Measurements from ENCODE around the gene PML. TPM values are rescaled to one million over a fixed set of nuclear protein-coding genes. Genes with fewer than 3 reads are reported as not detected.
"Not testable (repeated sequence)": the region's sequence is repeated elsewhere in the genome, so short reads cannot be mapped to it uniquely, and the experiment has no call there.

The PML gene
- total and polyA plus RNA-seq, 9 donors = 20.7 to 60.8 (median 49.4) TPM

DNA sequence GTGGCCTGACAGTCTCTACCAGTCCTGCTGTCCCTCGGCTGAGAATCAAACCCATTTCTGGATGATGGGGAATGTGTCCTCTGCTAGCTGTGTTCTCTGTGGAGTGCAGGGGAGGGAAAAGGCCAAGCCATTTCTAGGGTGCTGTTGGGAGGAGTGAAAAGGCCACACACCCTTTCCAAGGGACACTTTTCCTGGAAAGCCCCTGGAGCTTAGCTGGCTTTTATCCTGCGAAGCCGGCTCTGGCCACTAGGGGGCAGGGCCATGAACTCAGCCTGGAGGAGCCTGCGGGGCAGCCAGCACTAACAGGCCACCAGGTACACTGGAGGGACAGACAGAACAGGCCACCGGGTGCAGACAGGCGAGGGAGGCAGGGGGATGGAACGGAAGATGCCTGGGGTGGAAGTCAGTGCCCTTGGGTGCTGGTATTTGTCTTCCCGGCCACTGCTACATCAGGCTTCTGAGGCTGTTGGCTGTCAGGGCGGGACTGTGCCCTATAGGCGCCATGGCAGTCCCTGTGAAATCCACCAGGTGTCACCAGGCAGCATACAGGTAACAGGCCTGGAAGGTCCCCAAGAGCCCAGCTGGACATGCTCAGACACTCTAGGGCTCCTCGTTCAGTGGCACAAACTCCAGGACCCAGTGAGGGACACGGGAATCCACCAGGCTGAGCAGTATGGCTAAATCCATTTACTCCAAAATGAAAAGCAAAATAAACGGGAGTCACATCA lies 71.3 kb downstream of the PML start:
- peak in 2 of 5 donors; percentile 60 to 67 for DNase-seq
- TF ChIP-seq, protein P1, sequence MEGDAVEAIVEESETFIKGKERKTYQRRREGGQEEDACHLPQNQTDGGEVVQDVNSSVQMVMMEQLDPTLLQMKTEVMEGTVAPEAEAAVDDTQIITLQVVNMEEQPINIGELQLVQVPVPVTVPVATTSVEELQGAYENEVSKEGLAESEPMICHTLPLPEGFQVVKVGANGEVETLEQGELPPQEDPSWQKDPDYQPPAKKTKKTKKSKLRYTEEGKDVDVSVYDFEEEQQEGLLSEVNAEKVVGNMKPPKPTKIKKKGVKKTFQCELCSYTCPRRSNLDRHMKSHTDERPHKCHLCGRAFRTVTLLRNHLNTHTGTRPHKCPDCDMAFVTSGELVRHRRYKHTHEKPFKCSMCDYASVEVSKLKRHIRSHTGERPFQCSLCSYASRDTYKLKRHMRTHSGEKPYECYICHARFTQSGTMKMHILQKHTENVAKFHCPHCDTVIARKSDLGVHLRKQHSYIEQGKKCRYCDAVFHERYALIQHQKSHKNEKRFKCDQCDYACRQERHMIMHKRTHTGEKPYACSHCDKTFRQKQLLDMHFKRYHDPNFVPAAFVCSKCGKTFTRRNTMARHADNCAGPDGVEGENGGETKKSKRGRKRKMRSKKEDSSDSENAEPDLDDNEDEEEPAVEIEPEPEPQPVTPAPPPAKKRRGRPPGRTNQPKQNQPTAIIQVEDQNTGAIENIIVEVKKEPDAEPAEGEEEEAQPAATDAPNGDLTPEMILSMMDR (IDR thresholded peaks at IDR 0.05) = peak; percentile 14 to 26 (median 21)
- H3K4me1 ChIP-seq (ENCODE audit: insufficient read depth); H3K27ac ChIP-seq; intact Hi-C loops (cut with DNase I); H3K36me3 ChIP-seq; H3K27me3 ChIP-seq; H3K4me3 ChIP-seq; H3K9me3 ChIP-seq: not testable (repeated sequence)
- WGBS, 3 donors = 22 to 28% (median 28%) methylated on average over 4 to 7 of the region's 13 CpGs

DNA sequence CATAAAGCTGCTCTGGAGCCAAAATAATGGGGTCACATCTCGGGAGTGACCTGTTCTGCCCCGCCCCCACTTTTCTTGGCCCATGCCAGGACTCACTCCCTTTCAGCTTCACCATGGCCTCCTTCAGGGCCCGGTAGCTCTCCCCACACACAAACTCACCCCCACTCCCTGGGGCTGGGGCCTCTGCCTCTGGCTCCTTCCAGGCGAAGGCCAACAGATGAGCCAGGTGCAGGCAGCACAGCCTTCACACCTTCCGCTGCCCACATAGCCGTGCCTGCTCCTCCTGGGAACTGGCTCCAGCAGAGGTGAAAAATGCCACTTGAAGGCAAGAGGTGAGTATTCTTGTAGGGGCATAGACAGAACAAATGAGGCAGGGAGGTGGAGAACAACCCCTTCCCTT lies 77.1 kb downstream of the PML start:
- H3K36me3 ChIP-seq; H3K4me3 ChIP-seq; H3K27me3 ChIP-seq; H3K9me3 ChIP-seq; intact Hi-C loops (cut with DNase I); H3K27ac ChIP-seq; H3K4me1 ChIP-seq (ENCODE audit: insufficient read depth): not testable (repeated sequence)
- DNase-seq = peak in 1 of 5 donors; percentile 21
- 73 to 81% (median 77%) methylated on average over 4 of the region's 6 CpGs for WGBS, 3 donors

DNA sequence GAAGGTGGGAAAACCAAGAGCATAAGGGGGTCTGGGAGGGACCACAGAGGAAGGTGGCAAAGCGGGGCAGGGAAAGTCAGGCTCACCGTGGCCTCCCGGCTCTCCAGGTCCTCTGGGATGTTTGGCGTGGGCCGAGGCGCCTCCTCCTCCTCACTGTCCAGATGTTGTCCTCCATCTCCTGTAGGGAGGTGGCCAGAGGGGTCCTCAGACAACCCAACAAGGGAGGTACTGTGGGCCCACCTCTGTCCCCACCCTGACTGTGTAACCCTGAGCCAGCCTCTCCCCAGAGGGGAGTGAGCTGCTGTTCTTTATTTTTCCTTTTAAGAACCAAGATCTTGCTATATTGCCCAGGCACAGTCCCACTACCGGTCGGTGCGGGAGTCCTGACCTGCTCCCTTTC lies 77.6 kb downstream of the PML start:
- H3K27ac ChIP-seq; intact Hi-C loops (cut with DNase I); H3K4me1 ChIP-seq (ENCODE audit: insufficient read depth); H3K4me3 ChIP-seq; H3K36me3 ChIP-seq; H3K9me3 ChIP-seq; H3K27me3 ChIP-seq: not testable (repeated sequence)
- 61 to 81% (median 76%) methylated on average over 2 to 6 of the region's 9 CpGs for WGBS, 3 donors
- peak in 1 of 5 donors; percentile 14 for DNase-seq

DNA sequence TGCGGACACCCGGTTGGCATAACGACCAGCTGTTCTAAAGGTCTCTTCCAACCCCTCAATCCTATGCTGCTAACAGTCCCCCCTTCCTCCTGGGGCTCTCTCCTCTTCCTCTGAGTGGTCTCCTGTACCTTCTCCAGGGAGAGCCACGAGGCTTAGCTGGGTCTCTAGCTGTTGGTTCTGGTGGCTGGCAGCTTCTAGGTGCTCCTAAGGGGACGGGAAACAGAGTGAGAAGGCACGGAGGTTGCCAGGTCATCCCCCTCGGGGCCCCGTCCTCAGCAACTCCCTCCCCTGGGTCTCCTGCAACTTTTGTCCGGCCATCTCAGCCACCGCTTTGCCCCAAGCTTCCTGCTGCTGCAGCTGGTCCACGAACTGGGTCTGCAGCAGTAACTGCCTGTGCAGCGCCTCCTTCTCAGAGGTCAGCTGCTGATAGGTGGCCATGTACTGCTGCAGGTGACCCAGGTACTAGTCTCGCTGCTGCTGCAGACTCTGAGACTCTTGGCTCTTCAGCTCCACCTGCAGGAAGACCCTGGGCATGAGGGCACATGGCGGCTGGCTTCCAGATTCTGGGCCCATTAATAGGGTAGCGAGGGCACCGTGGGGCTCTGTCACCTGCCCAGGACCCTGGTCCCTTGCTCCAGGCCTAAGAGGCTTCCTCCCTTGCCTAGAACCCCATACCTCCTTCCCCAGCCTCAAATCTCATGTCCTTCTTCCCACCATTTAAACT lies 78.3 kb downstream of the PML start:
- H3K4me3 ChIP-seq; H3K36me3 ChIP-seq; H3K4me1 ChIP-seq (ENCODE audit: insufficient read depth); H3K27me3 ChIP-seq; H3K27ac ChIP-seq; H3K9me3 ChIP-seq; intact Hi-C loops (cut with DNase I): not testable (repeated sequence)
- DNase-seq = peak in 1 of 5 donors; percentile 19
- WGBS, 3 donors = 43 to 57% (median 53%) methylated on average over 8 to 9 of the region's 16 CpGs

DNA sequence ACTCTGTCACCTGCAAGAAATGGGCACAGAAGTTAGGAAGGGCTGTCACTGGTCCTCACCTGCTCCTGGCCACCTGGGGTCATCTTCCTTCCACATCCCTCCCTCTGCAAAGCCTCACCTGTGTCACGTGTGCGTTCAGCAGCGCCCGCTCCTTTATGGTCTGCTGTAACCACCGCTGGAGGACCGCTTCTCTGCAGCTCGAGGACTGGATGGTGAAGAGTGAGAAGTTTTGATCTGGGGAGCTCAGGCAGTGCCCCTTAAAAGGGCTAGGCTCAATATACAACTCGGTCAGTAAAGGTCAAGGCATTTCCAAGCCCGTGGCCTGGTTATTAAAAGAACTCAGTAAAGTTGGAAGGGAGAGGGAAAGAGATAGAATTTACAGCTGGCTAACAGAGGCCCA lies 81.3 kb downstream of the PML start:
- intact Hi-C loops (cut with DNase I); H3K27me3 ChIP-seq; H3K27ac ChIP-seq; H3K4me3 ChIP-seq; H3K9me3 ChIP-seq; H3K4me1 ChIP-seq (ENCODE audit: insufficient read depth); H3K36me3 ChIP-seq: not testable (repeated sequence)
- peak in 1 of 5 donors; percentile 4 for DNase-seq
- WGBS, 3 donors = 72 to 82% (median 74%) methylated on average over 8 to 9 of the region's 9 CpGs

DNA sequence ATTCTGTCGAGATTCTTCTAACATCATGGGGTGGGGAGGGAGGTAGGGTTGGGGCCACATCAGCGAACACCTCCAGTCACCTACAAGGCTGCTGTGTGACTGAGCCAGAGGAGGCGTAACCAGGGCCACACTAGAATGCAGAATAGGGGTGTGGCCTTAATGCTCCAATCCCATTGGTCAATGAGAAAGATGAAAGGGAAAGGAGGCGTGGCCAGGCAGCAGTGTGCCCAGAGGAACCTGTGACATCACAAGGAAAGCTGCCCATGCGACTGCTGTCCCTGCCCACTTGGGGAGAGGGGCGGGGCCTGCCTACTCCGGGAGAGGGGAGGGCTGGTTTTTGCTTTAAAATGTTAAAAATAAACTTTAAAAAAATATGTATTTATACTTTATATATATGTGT lies 87.9 kb downstream of the PML start, which contains the start of gene GOLGA6A:
TSS of gene GOLGA6A (minus strand) at position 101 of the 400 bp plus-strand sequence. CDS start at position 60, 41 bp downstream.
- H3K27me3 ChIP-seq; DNase-seq; H3K27ac ChIP-seq; H3K4me1 ChIP-seq (ENCODE audit: insufficient read depth); intact Hi-C loops (cut with DNase I); H3K4me3 ChIP-seq; H3K9me3 ChIP-seq; H3K36me3 ChIP-seq: not testable (repeated sequence)
- WGBS, 3 donors = no CpG with 5 or more reads among the region's 7 CpGs

DNA sequence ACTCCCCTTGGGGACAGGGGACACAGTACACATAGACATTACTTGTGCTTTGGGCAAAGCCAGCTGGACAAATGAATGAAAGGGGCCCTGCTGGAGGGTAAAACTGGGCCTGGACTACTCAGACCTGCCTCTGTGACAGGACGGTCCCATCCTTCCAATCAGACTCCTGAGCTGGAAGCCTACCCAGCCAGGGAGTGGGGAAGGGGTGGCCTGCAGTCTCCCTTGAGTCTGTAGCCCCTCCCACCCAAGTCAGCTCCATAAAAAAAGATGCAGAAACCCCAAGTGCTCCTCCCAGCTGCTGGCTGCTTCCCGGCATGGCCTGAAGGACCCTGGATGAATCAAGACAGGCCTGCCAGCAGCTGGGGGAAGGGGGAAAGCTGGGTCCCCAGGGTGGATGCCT lies 100.1 kb downstream of the PML start:
- H3K4me1 ChIP-seq (ENCODE audit: insufficient read depth); H3K27me3 ChIP-seq; intact Hi-C loops (cut with DNase I); H3K27ac ChIP-seq; H3K36me3 ChIP-seq; DNase-seq; H3K9me3 ChIP-seq; H3K4me3 ChIP-seq: not testable (repeated sequence)
- WGBS, 3 donors = no CpG with 5 or more reads among the region's 2 CpGs

DNA sequence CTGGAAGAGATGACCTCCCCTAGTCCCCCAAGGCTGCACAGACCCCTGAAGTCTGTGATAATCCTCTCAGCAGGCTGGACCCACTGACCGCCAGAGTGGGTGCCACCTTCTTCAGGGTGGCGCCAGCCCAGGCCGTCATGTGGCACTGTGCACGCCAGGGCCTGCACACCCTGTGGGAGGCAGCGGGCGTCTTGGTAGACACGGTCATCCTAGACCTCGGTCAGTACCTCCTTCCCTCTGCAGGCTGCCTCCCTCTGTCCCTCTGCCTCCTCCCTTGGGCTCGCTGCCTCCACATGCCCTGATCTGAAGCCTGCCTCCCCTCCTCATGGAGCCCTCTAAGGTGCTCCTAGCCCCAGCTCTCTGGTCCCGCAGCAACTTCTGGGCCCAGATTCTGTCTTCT lies 101.1 kb downstream of the PML start:
- WGBS, 3 donors = 82% methylated on average over 6 of the region's 10 CpGs; no CpG with 5 or more reads in 2 of the 3 donors
- intact Hi-C loops (cut with DNase I) = not testable (repeated sequence)

DNA sequence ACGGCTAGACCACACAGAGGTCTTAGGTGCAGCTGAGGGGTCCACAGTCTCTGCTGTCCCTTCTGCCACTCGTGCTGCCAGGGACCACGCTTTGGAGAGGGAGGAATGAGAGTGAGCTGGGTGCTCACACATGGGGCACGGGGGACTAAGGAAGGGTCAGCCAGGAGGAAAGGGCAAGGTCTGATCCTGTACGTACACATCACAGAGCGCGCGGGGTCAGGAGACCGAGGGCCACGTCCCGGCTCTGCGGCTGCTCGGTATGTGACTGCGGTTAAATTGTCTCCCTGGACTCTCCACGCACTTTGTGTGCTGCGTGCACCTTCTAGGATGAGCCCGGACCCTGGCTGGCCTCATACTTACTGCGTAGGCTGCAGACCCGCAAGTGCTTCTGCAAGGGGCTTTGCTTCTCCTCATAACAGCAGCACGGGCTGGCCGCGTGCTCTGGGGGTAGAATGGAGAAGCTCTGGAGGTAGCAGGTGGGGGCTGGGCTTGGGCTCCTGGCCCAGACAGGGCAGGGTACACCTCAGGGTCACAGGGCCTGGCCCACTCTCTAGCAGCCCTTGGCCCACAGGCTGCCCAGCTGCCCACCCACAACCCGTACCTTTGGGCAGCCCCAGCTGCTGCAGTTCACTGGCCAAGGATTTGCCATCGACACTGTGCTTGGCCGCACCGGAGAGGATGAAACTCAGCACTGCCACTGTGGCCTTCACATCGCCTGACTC lies 102.4 kb downstream of the PML start:
- no CpG with 5 or more reads among the region's 27 CpGs for WGBS, 3 donors
- not testable (repeated sequence) for H3K27me3 ChIP-seq, DNase-seq

More for the DNA sequence above, 101.1 kb downstream of the PML start:
- H3K27ac ChIP-seq; H3K4me1 ChIP-seq (ENCODE audit: insufficient read depth); H3K9me3 ChIP-seq; H3K27me3 ChIP-seq; H3K36me3 ChIP-seq; DNase-seq; H3K4me3 ChIP-seq: not testable (repeated sequence)

More for the DNA sequence above, 102.4 kb downstream of the PML start:
- H3K4me1 ChIP-seq (ENCODE audit: insufficient read depth); H3K36me3 ChIP-seq; H3K27ac ChIP-seq; intact Hi-C loops (cut with DNase I); H3K9me3 ChIP-seq; H3K4me3 ChIP-seq: not testable (repeated sequence)

Data from ovary (tissue), 9 donors.